Spleen (tissue), 7 donors: ENCODE measurements around the gene KLHL20.

Experiments
- POLR2A ChIP-seq, 3 donors: fragments of 450-650 bp; IDR thresholded peaks; one replicate each; pipeline ENCODE4 v1.5.1; 2017; ENCODE audit warnings: antibody characterized with exemption in 3 of 3, mild to moderate bottlenecking in 1 of 3
- POLR2AphosphoS5 ChIP-seq, 3 donors: sonication (generic); formaldehyde crosslinking; IDR thresholded peaks; one replicate each; pipeline ENCODE4 v1.5.1; 2017; ENCODE audit warnings: antibody characterized with exemption in 3 of 3
- TF ChIP-seq, protein P1 (sequence below), 11 experiments: fragments of 200-600 bp in 7 of 11; fragments of 450-650 bp in 4 of 11; sonication (generic) in 4 of 11; IDR thresholded peaks in 8 of 11; conservative IDR thresholded peaks in 3 of 11; 1 replicate in 7 of 11; 2 replicates in 4 of 11; pipeline versions ENCODE4 v1.4.0 to v1.8.0; 2016 to 2021; ENCODE audit warnings: antibody characterized with exemption in 11 of 11, inconsistent platforms in 4 of 11, mild to moderate bottlenecking in 1 of 11
- donor health status: DM: no; HTN: no; CAD: no; lungs with moderate emphysema.
- donor health status: DM: no; HTN: no; CAD: no.
- donor health status: DM: no; HTN: no; CAD: no.

DNA sequence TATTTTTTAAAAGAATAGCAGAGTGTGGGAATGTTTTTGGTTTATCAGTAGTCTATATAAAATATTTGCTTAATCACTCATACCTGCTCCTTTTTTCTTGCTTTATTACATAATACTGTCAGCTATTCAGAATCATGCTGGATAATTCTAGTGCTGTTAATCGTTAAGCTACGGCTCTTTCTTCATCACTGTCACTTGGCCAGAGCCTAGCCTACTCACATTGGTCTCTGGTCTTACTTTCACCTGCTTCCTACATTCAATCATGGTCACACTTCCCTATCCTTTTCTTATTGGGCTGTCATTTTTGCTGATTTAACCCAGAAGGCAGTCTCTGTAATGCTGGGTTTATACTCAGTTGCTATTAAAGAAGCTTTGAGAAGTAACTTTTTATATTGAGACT is 2.5 kb downstream of the KLHL20 start:
- TF ChIP-seq, protein P1, sequence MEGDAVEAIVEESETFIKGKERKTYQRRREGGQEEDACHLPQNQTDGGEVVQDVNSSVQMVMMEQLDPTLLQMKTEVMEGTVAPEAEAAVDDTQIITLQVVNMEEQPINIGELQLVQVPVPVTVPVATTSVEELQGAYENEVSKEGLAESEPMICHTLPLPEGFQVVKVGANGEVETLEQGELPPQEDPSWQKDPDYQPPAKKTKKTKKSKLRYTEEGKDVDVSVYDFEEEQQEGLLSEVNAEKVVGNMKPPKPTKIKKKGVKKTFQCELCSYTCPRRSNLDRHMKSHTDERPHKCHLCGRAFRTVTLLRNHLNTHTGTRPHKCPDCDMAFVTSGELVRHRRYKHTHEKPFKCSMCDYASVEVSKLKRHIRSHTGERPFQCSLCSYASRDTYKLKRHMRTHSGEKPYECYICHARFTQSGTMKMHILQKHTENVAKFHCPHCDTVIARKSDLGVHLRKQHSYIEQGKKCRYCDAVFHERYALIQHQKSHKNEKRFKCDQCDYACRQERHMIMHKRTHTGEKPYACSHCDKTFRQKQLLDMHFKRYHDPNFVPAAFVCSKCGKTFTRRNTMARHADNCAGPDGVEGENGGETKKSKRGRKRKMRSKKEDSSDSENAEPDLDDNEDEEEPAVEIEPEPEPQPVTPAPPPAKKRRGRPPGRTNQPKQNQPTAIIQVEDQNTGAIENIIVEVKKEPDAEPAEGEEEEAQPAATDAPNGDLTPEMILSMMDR (IDR thresholded peaks at IDR 0.05 in 8 of 11, conservative IDR thresholded peaks at IDR 0.05 in 3 of 11) = no peak
- TF ChIP-seq POLR2A (IDR thresholded peaks at IDR 0.05) (no peak), POLR2AphosphoS5 (IDR thresholded peaks at IDR 0.05) (no peak)
